IMR-90 (cell line): ENCODE measurements around the gene PLEKHG5. TPM values are rescaled to one million over a fixed set of nuclear protein-coding genes. Genes with fewer than 3 reads are reported as not detected.

ENCODE experiments used
- CTCF ChIP-seq: conservative IDR thresholded peaks from 2 replicates; pipeline ENCODE4 v1.5.1; 2012; ENCODE audit warnings: mild to moderate bottlenecking, low read depth, low read length, improper control_type of control experiment
- FOS ChIP-seq: fragments of 150-350 bp; IDR thresholded peaks from 2 replicates; pipeline ENCODE4 v1.6.1; 2016; ENCODE audit warnings: low read depth, low read length
- MAFK ChIP-seq: IDR thresholded peaks from 2 replicates; pipeline ENCODE4 v1.6.1; 2012; ENCODE audit warnings: low read depth, low read length, improper control_type of control experiment
- SMC3 ChIP-seq: fragments of 150-350 bp; IDR thresholded peaks from 2 replicates; pipeline ENCODE4 v1.6.1; 2016; ENCODE audit warnings: low read depth, mild to moderate bottlenecking, antibody characterized with exemption, low read length, moderate library complexity
- polyA plus RNA-seq, 3 experiments: library from polyadenylated mRNA; depleted of rRNA; stranded (reverse); fragments of >200 nt; gene quantifications; 2 replicates each; pipeline ENCODE4 v1.2.3, GENCODE V29; 2012; ENCODE audit warnings: low replicate concordance in 1 of 3
- total RNA-seq: library from RNA; depleted of rRNA; stranded (reverse); fragments of >200 nt; gene quantifications from 2 replicates; pipeline ENCODE4 v1.2.3, GENCODE V29; 2012

PLEKHG5 gene
- total and polyA plus RNA-seq, 2 of the 4 experiments (the other 2 are of a cell fraction): 4.8 to 11.6 TPM

DNA sequence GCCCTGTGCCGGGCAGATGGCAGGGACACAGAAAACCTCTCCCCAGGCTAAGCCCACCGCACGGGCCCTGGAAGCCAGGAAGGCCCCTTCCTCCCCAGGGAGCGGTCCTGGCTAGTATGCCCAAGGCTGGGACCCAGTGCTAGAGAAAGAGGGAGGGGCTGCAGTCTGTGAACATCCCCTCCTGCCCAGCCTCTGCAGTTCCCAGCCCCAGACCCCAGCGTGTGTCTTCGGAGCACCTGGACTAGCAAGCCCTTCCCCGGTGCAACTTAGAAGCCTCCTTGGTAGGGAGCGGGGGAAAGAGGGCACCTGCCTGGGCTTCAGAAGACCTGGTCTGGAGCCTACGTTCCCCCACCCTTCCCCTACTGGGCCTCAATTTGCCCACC lies 2.1 kb downstream of the PLEKHG5 start (continued):
- TF ChIP-seq CTCF (no peak), SMC3 (no peak), FOS (no peak), MAFK (no peak)
